ENCODE measurements around the gene GALNT9.

DNA sequence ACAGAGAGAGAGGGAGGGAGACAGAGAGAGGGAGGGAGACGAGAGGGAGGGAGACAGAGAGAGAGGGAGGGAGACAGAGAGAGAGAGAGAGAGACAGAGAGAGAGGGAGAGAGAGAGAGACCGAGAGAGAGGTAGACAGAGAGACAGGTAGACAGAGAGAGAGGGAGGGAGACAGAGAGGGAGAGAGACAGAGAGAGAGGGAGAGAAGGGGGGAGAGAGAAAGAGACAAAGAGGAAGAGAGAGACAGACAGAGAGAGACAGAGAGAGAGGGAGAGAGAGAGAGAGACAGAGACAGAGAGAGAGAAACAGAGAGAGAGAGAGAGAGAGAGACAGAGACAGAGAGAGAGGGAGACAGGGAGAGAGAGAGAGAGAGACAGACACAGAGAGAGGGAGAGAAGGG lies 47.8 kb upstream of the GALNT9 start:
- TF ChIP-seq EP300 (IDR thresholded peaks at IDR 0.05) (no peak), POLR2A (IDR thresholded peaks at IDR 0.05; ENCODE audit: low read depth) (no peak)
- TF ChIP-seq, protein P1, sequence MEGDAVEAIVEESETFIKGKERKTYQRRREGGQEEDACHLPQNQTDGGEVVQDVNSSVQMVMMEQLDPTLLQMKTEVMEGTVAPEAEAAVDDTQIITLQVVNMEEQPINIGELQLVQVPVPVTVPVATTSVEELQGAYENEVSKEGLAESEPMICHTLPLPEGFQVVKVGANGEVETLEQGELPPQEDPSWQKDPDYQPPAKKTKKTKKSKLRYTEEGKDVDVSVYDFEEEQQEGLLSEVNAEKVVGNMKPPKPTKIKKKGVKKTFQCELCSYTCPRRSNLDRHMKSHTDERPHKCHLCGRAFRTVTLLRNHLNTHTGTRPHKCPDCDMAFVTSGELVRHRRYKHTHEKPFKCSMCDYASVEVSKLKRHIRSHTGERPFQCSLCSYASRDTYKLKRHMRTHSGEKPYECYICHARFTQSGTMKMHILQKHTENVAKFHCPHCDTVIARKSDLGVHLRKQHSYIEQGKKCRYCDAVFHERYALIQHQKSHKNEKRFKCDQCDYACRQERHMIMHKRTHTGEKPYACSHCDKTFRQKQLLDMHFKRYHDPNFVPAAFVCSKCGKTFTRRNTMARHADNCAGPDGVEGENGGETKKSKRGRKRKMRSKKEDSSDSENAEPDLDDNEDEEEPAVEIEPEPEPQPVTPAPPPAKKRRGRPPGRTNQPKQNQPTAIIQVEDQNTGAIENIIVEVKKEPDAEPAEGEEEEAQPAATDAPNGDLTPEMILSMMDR (IDR thresholded peaks at IDR 0.05) = no peak
